ENCODE measurements around the gene PM20D2. TPM values are rescaled to one million over a fixed set of nuclear protein-coding genes. Genes with fewer than 3 reads are reported as not detected.

PM20D2 gene
- total and polyA plus RNA-seq, 2 of the 8 experiments (the other 6 are each of a cell fraction or from before 2014, with no cell fraction given), result 2.7 to 7.6 TPM

DNA sequence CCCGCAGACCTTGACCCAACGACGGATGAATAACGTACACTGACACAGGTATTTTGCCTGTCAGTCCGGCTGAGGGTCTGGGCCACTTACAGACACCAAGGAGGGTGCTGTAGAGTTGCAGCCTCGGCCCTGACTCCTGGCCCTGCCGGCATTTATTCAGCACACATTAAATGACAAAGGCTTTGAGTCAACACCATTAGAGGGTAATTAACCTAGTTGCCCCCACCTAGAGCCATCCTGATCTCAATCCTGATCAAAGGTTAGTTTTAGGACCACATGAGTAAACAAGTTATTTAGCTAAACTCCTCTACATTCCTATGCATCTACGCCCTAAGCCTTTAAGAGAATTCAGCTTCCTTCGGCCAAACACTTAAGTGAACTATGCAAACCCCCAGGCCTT, 11.9 kb upstream of the PM20D2 start:
- H3K23me2 ChIP-seq (ENCODE audit: low read depth, low read length), result no peaks in the 10 kb centered on the region
- H3K9me3 ChIP-seq (ENCODE audit: insufficient read depth in 2 of 2, low read depth in 1 of 2, low read length in 1 of 2), result 0 out of 4 replicates have a peak, but pooled peaks cover 0 to 2% of the 10 kb centered on the region in 2 experiments
- no peak overlapping the region for H3K14ac ChIP-seq (ENCODE audit: insufficient read length)
- peaks cover 3 to 27% (median 15%) of the 10 kb centered on the region in 4 experiments; a peak in 6 of 7 replicates for H3K27me3 ChIP-seq (replicated peaks in 1 of 4; ENCODE audit: control insufficient read depth in 3 of 4, extremely low read depth in 1 of 4, insufficient read depth in 3 of 4, low read length in 3 of 4)
- H3K36me3 ChIP-seq (ENCODE audit: control insufficient read depth in 2 of 4, insufficient read depth in 4 of 4, low read length in 3 of 4), result no peaks in the 10 kb centered on the region
- H2BK12ac ChIP-seq (ENCODE audit: low read depth, low read length), result no peak overlapping the region
- H2BK5ac ChIP-seq (ENCODE audit: low read depth, low read length), result no peak overlapping the region
- no peaks in the 10 kb centered on the region for H3K79me2 ChIP-seq (ENCODE audit: control insufficient read depth in 1 of 2, insufficient read depth in 2 of 2, low read length in 2 of 2)
- no peak overlapping the region for H3K4ac ChIP-seq (replicated peaks; ENCODE audit: insufficient read length, low read depth, low read length)
- DNase-seq (ENCODE audit: low read depth in 1 of 2, low spot score in 2 of 2) (no peak), FAIRE-seq (no peak)
- peak; percentile 80 for TF ChIP-seq NANOG (IDR thresholded peaks at IDR 0.05; ENCODE audit: insufficient read depth, low read depth, low read length, poor library complexity, severe bottlenecking)
- TF ChIP-seq KDM5A (IDR thresholded peaks at IDR 0.05; ENCODE audit: low read length), result no peak
- H2BK15ac ChIP-seq (ENCODE audit: low read length), result no peak overlapping the region
- no peak overlapping the region for H3K56ac ChIP-seq (replicated peaks; ENCODE audit: insufficient read length, low read depth, low read length)
- H3K27ac ChIP-seq (ENCODE audit: low read depth, low read length), result no peak overlapping the region
- no peak overlapping the region for H2BK20ac ChIP-seq (ENCODE audit: low read length)
- no peak overlapping the region for H4K8ac ChIP-seq (ENCODE audit: extremely low read depth, insufficient read depth, low read length)
- WGBS, 2 experiments (ENCODE audit: extremely low coverage in 1 of 2, insufficient coverage in 1 of 2, insufficient read length in 1 of 2, insufficient replicate concordance in 2 of 2, low coverage in 1 of 2, low lambda C conversion rate in 2 of 2, missing lambda C conversion rate in 1 of 2), result 71% methylated on average over 9 of the region's 9 CpGs; no CpG with 5 or more reads in 1 of the 2 experiments
- H3K4me1 ChIP-seq (replicated peaks in 1 of 4; ENCODE audit: control insufficient read depth in 3 of 4, insufficient read depth in 4 of 4, low read length in 3 of 4), result peaks cover 0 to 3% (median 0%) of the 10 kb centered on the region in 4 experiments; a peak in 1 of 7 replicates
- H3K23ac ChIP-seq (ENCODE audit: insufficient read length), result no peak overlapping the region
- H3K9ac ChIP-seq (replicated peaks in 1 of 4; ENCODE audit: extremely low read depth in 1 of 4, low read depth in 3 of 4, low read length in 3 of 4), result no peak overlapping the region
- no peak overlapping the region for H4K5ac ChIP-seq (ENCODE audit: insufficient read length, low read depth, low read length)
- H2BK120ac ChIP-seq (replicated peaks; ENCODE audit: low read depth, low read length), result no peak overlapping the region
- H3K4me2 ChIP-seq (ENCODE audit: insufficient read depth in 1 of 2, low read depth in 2 of 2, low read length in 2 of 2), result no peak overlapping the region
- no peak overlapping the region for H4K91ac ChIP-seq (replicated peaks; ENCODE audit: insufficient read length, low read length)
- H2AFZ ChIP-seq (ENCODE audit: low read length), result no peak overlapping the region
- H3K4me3 ChIP-seq (ENCODE audit: extremely low read depth in 1 of 4, insufficient read depth in 2 of 4, low read depth in 3 of 4, low read length in 4 of 4), result no peak overlapping the region
- no peak overlapping the region for H3K18ac ChIP-seq (ENCODE audit: extremely low read depth, low read length)
- H3K79me1 ChIP-seq (ENCODE audit: low read depth, low read length), result no peaks in the 10 kb centered on the region
- no peaks in the 10 kb centered on the region for H4K20me1 ChIP-seq (replicated peaks in 1 of 2; ENCODE audit: control insufficient read depth in 1 of 2, insufficient read depth in 2 of 2, low read length in 2 of 2)
- POLR2A ChIA-PET (ENCODE audit: partially characterized antibody), result interaction anchor here (0.9 kb wide), 1 partner anchor 17 kb away, joined by 3 read pairs; the partner anchor contains the start of gene SRSF12
- CTCF ChIA-PET (ENCODE audit: partially characterized antibody), result interaction anchor here (0.9 to 2.3 kb wide), 3 partner anchors 11 to 238 kb away, joined by 3 to 12 read pairs (median 4); no protein-coding TSS in a partner anchor
- H2AK5ac ChIP-seq (ENCODE audit: low read depth, low read length), result no peak overlapping the region

Measured in H1 (cell line).